K562 (cell line): ENCODE measurements around the gene KCNMB3. TPM values are rescaled to one million over a fixed set of nuclear protein-coding genes. Genes with fewer than 3 reads are reported as not detected.

Source experiments
- DPF2 ChIP-seq: fragments of 450-650 bp; IDR thresholded peaks from 2 replicates; pipeline ENCODE4 v1.6.1; 2016
- FOSL1 ChIP-seq: fragments of 200-800 bp; sonication (Bioruptor generic); conservative IDR thresholded peaks from 2 replicates; pipeline ENCODE4 v1.6.1; 2016; ENCODE audit warnings: missing genetic modification characterization, missing compliant biosample characterization
- GATAD2B ChIP-seq: fragments of 450-650 bp; IDR thresholded peaks from 2 replicates; pipeline ENCODE4 v1.6.1; 2017; ENCODE audit warnings: mild to moderate bottlenecking, borderline replicate concordance
- HDAC2 ChIP-seq: fragments of 450-650 bp; IDR thresholded peaks from 2 replicates; pipeline ENCODE4 v1.6.1; 2016; ENCODE audit warnings: mild to moderate bottlenecking
- NFXL1 ChIP-seq: fragments of 450-650 bp; formaldehyde crosslinking; IDR thresholded peaks from 2 replicates; pipeline ENCODE4 v1.4.0; 2021; ENCODE audit warnings: mild to moderate bottlenecking
- SAP30 ChIP-seq: fragments of 200-600 bp; sonication (generic); IDR thresholded peaks from 2 replicates; pipeline ENCODE4 v1.6.1; 2012; ENCODE audit warnings: borderline replicate concordance, low read depth, mild to moderate bottlenecking, moderate library complexity, low read length, control low read depth, inconsistent platforms; ENCODE audit not compliant: insufficient read depth, poor library complexity, severe bottlenecking
- THRAP3 ChIP-seq: fragments of 450-650 bp; IDR thresholded peaks from 2 replicates; pipeline ENCODE4 v1.6.1; 2016; ENCODE audit warnings: mild to moderate bottlenecking, inconsistent platforms, borderline replicate concordance
- ZNF140 ChIP-seq: fragments of 250-450 bp; sonication (Bioruptor Pico); IDR thresholded peaks from 2 replicates; pipeline ENCODE4 v1.8.0; 2021; ENCODE audit warnings: moderate library complexity, mild to moderate bottlenecking, inconsistent platforms
- polyA plus RNA-seq, 8 experiments: library from polyadenylated mRNA; depleted of rRNA in 4 of 8; stranded (reverse) in 5 of 8; unstranded in 3 of 8; fragments of >200 nt; fragmentation: Nextera tagmentation in 2 of 8; fragmentation: Illumina TruSeq in 1 of 8; extraction: Ambion mirVana in 2 of 8; extraction: Trizol in 1 of 8; gene quantifications; 2 replicates each; pipeline versions ENCODE4 v1.2.1 to v1.2.3, GENCODE V29; 2011 to 2014; ENCODE audit warnings: inconsistent platforms in 1 of 8, missing spikeins in 1 of 8
- total RNA-seq, 7 experiments: library from RNA; depleted of rRNA in 6 of 7; stranded (reverse); fragments of >200 nt in 6 of 7; fragmentation: Illumina TruSeq in 2 of 7; extraction: Trizol in 2 of 7; gene quantifications; 2 replicates each; pipeline versions ENCODE4 v1.2.1 to v1.2.3, GENCODE V29; 2011 to 2021; ENCODE audit warnings: low replicate concordance in 1 of 7
- TF ChIP-seq, protein P1 (sequence below), 2 experiments: IDR thresholded peaks; 2 replicates each; pipeline ENCODE4 v1.6.1; 2012; ENCODE audit warnings: improper control_type of control experiment in 2 of 2, low read depth in 2 of 2, low read length in 2 of 2, borderline replicate concordance in 1 of 2
- TF ChIP-seq, protein P2 (sequence below): sonication (generic); formaldehyde crosslinking; IDR thresholded peaks from 2 replicates; pipeline ENCODE4 v1.4.0; 2020; ENCODE audit warnings: mild to moderate bottlenecking, missing genetic modification reagents
- TF ChIP-seq, protein P3 (sequence below): sonication (generic); formaldehyde crosslinking; IDR thresholded peaks from 2 replicates; pipeline ENCODE4 v1.8.1; 2023; ENCODE audit warnings: mild to moderate bottlenecking, missing genetic modification reagents, moderate library complexity
- TF ChIP-seq, protein P4 (sequence below): fragments of 250-450 bp; sonication (Bioruptor Pico); IDR thresholded peaks from 2 replicates; pipeline ENCODE4 v1.9.0; 2021; ENCODE audit warnings: mild to moderate bottlenecking
- TF ChIP-seq, protein P5 (sequence below): fragments of 450-650 bp; IDR thresholded peaks from 2 replicates; pipeline ENCODE4 v1.6.1; 2017; ENCODE audit warnings: antibody characterized with exemption, mild to moderate bottlenecking
- TF ChIP-seq, protein P6 (sequence below): IDR thresholded peaks from 2 replicates; pipeline ENCODE4 v1.6.1; 2016; ENCODE audit warnings: missing genetic modification characterization, missing compliant biosample characterization

KCNMB3 gene
- total and polyA plus RNA-seq, 9 of the 15 experiments (the other 6 are each of a cell fraction or from before 2014, with no cell fraction given): 7.0 to 21.1 (median 14.3) TPM

DNA sequence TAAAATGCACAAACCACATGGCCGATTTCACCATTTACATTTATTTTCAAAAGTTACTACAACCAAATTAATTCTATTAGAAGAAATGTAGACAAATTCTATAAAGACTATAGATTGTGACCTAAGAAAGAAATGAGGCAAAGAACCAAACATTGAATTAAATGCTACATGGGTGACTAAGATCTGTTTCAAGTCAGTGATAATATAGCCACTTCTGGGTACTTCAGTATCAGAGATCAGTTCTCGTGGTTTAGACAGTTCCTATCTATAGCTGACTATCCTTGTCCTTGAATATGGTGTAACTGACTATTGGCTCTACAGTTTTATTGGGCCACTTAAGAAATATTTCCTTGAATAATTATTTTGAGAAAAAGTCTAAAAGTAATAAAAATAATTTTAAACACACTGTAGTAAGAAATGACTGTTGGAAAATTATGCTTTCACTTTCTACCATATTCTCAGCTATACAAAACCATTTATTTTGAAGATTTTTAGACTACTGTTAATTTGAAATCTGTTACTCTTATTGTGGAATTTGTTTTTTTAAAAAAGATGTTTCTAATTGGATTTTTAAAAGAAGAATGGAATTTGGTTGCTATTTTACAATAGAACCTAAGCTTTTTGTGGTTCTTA is 14.1 kb downstream of the KCNMB3 start (continued):
- TF ChIP-seq HDAC2 (no peak), DPF2 (peak; percentile 70), THRAP3 (no peak), NFXL1 (CRISPR knock-in tag) (no peak), ZNF140 (CRISPR knock-in tag) (no peak), GATAD2B (peak; percentile 56; the same call in 1 of the 2 replicates), FOSL1 (tag) (peak; percentile 60; the same call in 1 of the 2 replicates), SAP30 (no peak)
- TF ChIP-seq, protein P1, sequence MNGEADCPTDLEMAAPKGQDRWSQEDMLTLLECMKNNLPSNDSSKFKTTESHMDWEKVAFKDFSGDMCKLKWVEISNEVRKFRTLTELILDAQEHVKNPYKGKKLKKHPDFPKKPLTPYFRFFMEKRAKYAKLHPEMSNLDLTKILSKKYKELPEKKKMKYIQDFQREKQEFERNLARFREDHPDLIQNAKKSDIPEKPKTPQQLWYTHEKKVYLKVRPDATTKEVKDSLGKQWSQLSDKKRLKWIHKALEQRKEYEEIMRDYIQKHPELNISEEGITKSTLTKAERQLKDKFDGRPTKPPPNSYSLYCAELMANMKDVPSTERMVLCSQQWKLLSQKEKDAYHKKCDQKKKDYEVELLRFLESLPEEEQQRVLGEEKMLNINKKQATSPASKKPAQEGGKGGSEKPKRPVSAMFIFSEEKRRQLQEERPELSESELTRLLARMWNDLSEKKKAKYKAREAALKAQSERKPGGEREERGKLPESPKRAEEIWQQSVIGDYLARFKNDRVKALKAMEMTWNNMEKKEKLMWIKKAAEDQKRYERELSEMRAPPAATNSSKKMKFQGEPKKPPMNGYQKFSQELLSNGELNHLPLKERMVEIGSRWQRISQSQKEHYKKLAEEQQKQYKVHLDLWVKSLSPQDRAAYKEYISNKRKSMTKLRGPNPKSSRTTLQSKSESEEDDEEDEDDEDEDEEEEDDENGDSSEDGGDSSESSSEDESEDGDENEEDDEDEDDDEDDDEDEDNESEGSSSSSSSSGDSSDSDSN (IDR thresholded peaks at IDR 0.05; ENCODE audit: borderline replicate concordance in 1 of 2, low read depth in 2 of 2, low read length in 2 of 2): no peak
- TF ChIP-seq, protein P2, sequence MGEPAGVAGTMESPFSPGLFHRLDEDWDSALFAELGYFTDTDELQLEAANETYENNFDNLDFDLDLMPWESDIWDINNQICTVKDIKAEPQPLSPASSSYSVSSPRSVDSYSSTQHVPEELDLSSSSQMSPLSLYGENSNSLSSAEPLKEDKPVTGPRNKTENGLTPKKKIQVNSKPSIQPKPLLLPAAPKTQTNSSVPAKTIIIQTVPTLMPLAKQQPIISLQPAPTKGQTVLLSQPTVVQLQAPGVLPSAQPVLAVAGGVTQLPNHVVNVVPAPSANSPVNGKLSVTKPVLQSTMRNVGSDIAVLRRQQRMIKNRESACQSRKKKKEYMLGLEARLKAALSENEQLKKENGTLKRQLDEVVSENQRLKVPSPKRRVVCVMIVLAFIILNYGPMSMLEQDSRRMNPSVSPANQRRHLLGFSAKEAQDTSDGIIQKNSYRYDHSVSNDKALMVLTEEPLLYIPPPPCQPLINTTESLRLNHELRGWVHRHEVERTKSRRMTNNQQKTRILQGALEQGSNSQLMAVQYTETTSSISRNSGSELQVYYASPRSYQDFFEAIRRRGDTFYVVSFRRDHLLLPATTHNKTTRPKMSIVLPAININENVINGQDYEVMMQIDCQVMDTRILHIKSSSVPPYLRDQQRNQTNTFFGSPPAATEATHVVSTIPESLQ: no peak
- TF ChIP-seq, protein P3, sequence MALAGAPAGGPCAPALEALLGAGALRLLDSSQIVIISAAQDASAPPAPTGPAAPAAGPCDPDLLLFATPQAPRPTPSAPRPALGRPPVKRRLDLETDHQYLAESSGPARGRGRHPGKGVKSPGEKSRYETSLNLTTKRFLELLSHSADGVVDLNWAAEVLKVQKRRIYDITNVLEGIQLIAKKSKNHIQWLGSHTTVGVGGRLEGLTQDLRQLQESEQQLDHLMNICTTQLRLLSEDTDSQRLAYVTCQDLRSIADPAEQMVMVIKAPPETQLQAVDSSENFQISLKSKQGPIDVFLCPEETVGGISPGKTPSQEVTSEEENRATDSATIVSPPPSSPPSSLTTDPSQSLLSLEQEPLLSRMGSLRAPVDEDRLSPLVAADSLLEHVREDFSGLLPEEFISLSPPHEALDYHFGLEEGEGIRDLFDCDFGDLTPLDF: no peak
- TF ChIP-seq, protein P4, sequence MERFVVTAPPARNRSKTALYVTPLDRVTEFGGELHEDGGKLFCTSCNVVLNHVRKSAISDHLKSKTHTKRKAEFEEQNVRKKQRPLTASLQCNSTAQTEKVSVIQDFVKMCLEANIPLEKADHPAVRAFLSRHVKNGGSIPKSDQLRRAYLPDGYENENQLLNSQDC (CRISPR knock-in tag): no peak
- TF ChIP-seq, protein P5, sequence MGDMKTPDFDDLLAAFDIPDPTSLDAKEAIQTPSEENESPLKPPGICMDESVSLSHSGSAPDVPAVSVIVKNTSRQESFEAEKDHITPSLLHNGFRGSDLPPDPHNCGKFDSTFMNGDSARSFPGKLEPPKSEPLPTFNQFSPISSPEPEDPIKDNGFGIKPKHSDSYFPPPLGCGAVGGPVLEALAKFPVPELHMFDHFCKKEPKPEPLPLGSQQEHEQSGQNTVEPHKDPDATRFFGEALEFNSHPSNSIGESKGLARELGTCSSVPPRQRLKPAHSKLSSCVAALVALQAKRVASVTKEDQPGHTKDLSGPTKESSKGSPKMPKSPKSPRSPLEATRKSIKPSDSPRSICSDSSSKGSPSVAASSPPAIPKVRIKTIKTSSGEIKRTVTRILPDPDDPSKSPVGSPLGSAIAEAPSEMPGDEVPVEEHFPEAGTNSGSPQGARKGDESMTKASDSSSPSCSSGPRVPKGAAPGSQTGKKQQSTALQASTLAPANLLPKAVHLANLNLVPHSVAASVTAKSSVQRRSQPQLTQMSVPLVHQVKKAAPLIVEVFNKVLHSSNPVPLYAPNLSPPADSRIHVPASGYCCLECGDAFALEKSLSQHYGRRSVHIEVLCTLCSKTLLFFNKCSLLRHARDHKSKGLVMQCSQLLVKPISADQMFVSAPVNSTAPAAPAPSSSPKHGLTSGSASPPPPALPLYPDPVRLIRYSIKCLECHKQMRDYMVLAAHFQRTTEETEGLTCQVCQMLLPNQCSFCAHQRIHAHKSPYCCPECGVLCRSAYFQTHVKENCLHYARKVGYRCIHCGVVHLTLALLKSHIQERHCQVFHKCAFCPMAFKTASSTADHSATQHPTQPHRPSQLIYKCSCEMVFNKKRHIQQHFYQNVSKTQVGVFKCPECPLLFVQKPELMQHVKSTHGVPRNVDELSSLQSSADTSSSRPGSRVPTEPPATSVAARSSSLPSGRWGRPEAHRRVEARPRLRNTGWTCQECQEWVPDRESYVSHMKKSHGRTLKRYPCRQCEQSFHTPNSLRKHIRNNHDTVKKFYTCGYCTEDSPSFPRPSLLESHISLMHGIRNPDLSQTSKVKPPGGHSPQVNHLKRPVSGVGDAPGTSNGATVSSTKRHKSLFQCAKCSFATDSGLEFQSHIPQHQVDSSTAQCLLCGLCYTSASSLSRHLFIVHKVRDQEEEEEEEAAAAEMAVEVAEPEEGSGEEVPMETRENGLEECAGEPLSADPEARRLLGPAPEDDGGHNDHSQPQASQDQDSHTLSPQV: peak; percentile 50; the same call in 1 of the 2 replicates
- TF ChIP-seq, protein P6, sequence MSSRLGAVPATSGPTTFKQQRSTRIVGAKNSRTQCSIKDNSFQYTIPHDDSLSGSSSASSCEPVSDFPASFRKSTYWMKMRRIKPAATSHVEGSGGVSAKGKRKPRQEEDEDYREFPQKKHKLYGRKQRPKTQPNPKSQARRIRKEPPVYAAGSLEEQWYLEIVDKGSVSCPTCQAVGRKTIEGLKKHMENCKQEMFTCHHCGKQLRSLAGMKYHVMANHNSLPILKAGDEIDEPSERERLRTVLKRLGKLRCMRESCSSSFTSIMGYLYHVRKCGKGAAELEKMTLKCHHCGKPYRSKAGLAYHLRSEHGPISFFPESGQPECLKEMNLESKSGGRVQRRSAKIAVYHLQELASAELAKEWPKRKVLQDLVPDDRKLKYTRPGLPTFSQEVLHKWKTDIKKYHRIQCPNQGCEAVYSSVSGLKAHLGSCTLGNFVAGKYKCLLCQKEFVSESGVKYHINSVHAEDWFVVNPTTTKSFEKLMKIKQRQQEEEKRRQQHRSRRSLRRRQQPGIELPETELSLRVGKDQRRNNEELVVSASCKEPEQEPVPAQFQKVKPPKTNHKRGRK (tag): no peak
